Anterior cingulate cortex (tissue), 58 donors: ENCODE results near the gene SEMA3E.
A peak's percentile ranks its signal among the peaks of the same experiment; 100 is the strongest.

Experiments used
- DNase-seq, 58 donors: peaks; one replicate each; lab custom pipeline; 2025; lab: John Stamatoyannopoulos, UW

The SEMA3E gene

DNA sequence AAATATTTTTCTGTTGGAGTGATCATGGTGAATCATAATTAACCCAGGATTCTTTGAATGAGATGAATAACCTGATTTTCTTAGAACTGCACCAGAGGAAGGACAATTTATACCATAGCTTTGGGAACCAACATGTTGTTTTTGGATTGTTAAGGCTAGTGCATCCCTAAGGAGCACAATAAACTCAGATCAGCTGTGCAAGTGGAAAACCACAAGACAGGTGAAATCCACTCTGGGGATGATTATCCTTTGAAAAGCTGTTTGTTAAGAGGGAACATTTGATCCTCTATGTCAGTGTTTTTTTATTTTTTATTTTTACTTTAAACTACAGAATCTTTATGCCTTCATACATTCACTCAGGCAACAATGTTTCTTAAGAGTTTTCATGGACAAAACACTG is 254.2 kb downstream of the SEMA3E start:
- DNase-seq: no peak

DNA sequence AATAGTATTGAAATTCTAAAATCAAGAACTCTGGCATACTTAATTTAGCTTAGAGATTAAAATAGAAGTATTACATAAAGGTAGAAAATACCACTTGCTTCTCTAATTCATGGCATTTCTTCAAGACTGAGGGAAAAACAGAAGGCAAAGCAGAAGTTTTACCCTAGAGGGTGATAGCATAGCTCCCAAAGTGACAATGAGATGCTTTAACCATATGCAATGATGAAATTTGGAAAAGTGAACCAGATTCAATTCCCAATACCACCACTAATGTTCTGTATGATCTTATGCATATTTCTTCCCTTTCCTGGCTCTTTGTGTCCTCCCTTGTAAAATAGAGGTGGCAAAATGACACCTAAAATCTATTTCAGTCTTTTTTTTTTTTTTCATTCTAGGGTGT is 260.5 kb downstream of the SEMA3E start:
- DNase-seq: no peak

DNA sequence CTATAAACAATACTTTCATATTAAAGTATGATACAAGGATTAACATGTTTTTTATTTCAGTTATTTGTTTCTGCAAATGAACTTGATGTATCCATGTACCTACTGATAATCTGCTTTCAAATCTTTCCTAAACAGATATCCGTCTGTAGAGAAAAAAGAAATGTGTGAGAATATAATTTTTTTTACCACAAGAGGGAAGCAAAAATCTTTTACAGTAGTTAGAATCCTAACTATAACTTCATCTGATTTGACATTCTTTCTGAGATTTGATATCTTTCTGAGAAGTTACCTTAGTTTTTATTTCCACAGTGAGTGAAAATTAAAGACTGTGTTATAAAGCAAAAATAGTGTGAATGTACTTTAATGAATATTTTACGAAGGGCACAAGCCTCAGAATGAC is 282.3 kb downstream of the SEMA3E start:
- no peak for DNase-seq

DNA sequence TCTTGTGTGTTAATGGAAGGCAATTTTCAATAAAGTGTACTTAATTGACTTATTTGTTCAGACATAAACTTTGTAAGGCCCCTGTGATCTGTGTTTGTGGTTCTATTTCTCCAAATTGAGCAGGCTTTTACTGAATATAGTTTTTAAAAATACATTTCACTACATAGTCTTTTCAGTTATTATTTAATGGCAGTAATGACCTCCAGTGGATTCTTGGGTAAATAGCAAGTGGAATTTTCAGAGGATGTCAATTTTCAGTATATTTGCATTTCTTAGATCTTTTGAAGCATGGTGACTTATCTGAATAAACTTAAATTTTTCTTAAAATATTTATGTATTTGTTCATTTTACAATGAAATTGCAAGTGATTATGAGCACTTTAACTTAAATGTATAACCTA is 283.2 kb downstream of the SEMA3E start:
- DNase-seq: no peak

DNA sequence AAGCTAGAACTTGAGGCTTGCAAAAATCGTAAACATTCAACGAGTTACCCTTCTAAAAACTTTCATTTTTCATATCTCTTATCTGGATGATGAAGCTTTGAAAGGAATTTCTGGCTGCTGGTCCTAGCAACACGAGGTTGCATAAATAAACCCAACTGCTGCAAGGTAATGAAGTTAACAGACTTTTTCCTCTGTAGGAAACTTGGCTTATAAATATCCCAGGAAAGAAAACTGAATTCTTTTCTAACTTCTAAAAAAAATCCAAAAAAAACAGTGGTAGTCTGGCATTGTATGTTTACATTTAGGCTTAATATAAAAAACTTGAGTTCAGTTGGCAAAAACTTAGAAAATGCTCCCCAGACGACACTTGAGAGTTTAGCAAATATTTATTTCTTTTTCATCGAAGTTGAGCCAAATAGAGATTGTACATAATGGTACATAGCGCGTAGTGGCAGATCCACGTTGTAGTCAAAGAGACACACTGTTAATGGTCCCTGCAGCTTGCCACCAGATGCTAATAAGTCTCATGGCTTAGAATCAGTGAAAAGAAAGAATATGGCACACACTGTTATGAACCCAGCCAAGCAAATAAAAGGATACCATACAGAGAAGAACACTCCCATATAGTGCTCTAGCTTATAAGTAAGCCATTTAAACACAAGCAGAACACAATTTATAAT is 285.9 kb downstream of the SEMA3E start:
- DNase-seq: no peak

DNA sequence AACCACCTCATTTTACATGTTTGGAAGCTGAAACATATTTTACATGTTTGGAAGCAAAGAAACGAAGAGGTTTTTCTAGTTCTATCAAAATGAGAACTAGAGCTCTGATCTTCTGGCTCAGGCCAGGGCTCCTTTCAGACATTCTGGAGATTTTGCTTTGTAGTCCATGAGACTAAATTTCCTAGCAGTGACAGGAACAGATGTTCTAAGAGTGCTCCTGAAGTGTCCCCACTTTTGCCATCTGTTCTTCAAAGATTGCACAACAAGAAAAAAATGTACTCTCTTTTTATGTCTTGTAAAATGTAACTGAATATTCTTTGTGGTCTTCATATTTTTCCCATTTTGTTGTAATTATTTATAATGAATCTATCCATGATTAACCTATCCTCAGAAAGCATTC is 289.8 kb downstream of the SEMA3E start:
- DNase-seq: no peak

DNA sequence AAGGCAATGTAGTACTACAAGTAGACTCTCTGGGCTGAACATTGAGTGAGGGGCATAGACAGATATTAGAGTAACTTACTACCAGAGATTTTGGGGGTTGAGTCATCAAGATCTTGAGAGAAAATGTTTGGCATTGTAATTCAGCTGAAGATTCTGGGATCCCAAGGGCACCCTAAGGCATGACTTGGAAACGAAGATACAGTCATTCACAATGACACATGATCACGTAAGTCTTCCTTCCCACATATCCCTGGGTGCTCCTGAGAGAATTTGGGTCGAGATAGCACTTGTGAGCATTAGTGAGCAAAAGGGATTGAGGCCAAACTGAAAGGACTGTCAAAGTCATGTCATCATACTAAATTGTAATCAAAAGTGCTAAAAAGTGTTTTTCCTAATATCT is 293.8 kb downstream of the SEMA3E start:
- no peak for DNase-seq

DNA sequence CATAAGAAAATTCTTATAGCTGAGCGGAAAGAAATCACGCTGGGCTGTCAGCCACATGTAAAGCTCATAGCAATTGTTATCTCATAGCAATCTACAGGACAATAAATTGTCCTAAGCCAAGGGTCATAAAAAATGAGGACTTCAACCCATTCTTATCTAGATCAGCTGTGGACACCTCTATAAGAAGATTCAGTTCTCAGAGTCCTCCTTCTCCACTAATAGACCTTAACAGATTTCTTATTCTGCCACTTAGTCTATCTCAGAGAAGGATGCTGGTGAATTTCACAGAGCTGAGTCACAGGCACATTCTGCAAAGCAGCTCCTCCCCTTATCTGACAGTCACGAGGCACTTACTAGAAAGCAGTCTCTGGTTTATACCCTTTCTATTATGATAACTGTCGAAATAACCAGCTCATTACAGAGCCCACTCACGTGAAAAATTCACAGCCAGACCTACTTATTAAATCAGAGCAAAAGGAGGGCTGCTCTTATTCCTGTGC is 300.9 kb downstream of the SEMA3E start:
- DNase-seq: peak in 1 of 58 donors; percentile 2

DNA sequence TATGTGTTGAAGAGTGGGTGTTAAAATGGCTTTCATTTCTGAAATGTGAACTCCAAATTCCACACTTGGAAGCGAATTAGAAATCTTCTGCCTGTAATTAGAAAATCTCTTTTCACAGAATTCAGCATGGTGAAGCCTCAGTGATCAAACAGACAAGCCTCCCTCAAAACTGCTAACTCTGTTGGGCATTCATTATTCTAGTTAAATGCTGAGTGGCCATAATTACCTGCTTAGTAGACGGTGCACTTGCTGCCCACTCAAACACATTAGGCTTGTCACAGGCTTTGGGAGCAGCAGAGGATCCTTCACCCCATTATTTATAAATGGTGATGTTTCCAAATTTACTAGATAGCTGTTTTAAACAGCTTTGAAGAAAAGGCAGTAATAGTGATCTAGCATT is 309.0 kb downstream of the SEMA3E start:
- no peak for DNase-seq

DNA sequence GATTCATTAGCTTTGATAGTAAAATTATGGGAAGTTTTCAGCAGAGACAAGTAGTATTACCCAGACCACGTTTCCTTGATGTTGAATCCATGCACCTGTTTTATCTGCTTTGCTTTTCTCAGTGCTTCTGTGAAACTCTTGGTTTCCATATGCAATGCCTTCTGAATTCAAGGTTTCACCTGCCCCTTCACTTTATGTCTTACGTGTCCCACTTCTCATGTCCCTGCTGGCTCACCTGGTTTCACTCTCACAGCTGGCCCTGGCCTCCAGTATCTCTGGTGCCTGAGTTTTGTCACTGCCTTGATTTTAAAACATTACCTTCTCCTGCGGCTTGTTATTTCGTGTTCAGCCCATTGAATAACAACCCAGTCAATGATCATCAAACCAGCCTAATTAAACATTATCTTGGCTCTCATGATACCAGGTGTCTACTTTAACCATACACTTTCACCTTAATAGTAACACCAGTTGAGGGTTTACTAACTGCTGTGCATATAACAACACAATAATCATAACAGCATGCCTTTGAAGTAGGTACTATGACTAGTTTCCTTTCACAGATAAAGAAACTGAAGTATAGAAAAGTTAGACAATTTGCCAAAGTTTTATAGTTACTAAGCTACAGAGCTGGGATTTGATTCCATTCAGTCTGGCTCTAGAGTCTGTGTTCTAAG is 310.5 kb downstream of the SEMA3E start:
- DNase-seq: no peak

DNA sequence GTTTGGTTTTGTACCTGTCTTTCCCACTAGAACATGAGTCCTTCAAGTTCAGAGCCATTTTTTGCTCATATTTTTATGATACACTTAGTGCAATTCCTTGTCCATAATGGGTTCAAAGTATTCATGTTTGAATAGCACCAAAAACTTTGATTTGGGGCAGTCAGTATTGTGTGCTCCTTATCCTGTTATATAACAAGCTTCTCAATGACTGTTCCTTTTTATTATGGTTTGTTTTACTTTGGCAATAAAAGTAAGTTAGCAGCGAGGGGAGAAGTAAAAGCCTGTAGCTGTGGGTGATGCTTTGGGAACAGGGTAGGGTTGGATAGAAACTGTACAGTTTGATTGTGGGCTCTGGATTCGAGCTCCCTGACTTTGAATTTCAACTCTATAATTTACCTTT is 311.9 kb downstream of the SEMA3E start:
- DNase-seq: no peak

DNA sequence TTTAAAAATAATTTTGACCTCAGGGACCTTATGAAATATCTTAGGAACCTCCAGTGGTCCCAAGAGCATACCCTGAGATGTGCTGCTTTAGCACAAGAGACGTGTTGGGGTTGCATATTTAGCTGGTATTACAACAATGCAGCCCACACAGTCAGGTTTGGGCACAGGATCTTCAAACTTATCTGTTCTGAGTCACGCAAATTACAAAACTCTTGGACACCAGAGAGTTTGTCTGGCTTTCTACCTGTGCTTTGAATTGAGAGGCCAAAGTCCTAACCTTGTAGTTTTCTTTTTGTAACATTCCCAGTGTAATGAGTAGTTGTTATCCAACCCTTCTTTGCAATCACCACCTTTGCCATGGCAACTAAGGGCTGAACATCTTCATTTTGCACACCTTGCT is 322.7 kb downstream of the SEMA3E start:
- no peak for DNase-seq

DNA sequence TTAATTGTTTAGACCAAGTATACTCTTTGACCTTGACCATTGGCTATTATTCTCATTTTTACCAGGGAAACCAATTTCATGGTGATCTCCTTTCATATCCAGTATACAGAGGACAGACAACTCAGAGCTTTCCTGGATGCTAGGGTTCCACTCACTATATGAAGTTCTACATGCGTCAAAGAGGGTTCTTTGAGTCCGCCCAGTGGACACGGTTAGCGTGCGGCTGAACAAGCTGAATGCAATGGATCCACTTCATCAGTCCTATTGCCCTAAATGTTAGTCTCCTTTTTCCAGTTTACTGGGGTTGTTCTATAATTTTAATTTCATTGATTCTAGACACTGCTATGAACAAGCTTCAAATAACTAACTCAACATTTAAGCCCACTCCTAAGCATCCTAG is 323.9 kb downstream of the SEMA3E start:
- no peak for DNase-seq

DNA sequence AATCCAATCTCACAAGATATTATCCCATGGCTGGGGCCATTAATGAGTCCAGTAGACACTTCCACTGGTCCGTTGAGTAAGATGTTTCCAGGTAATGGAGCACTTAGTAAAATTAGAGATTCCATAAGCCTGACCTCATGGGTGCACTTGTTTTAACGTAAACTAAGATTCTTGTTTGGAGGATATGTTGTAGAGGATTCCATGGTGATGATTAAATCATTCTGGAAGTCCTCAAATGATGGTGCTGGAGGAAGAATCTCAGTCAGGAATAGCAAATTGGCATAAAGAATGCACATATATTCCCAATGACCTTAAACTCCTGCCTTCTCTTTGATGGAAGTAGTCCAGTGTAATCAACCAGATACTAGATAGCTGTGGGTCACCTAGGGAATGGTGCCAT is 324.3 kb downstream of the SEMA3E start:
- DNase-seq: no peak

DNA sequence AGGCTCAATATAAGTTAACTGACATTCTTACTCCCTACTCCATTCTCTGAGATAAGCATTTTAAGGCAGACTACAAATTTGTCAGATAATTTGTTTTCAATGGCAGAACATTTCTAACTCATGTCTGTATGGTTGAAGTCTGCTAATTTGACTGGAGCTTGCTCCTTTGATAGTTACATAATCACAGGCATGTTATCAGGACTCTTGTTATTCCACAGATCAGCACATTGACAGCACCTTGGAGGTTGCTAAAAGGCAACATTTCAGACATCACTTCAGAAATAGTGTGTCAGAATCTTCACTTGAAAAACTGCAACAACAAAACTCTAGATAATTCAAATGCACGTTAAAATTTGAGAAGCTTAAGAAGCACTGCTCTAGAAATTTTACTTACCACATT is 327.9 kb downstream of the SEMA3E start:
- DNase-seq: no peak

DNA sequence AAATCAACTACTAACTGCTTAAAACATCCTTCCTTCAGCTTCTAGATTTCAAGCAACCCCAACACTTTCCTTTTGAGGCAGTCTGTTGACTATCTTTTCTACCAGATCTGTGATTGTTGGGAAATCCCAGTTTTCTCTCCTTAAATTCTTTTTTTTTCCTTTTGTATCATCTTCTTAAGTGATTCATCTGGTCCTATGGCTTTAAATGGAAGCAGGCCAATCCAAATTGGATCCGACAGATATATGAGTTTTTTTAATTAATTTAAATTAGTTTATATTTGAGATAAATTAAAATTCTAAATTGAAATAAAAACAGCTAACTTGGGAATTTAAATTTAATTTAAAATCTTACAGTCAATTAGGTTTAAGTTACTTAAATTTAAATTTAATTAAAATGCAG is 335.0 kb downstream of the SEMA3E start:
- no peak for DNase-seq
